ENCODE results near the gene HOXB13. TPM values are rescaled to one million over a fixed set of nuclear protein-coding genes. Genes with fewer than 3 reads are reported as not detected.

Gene HOXB13
- total and polyA plus RNA-seq, 2 experiments from 2014 or later: not detected

DNA sequence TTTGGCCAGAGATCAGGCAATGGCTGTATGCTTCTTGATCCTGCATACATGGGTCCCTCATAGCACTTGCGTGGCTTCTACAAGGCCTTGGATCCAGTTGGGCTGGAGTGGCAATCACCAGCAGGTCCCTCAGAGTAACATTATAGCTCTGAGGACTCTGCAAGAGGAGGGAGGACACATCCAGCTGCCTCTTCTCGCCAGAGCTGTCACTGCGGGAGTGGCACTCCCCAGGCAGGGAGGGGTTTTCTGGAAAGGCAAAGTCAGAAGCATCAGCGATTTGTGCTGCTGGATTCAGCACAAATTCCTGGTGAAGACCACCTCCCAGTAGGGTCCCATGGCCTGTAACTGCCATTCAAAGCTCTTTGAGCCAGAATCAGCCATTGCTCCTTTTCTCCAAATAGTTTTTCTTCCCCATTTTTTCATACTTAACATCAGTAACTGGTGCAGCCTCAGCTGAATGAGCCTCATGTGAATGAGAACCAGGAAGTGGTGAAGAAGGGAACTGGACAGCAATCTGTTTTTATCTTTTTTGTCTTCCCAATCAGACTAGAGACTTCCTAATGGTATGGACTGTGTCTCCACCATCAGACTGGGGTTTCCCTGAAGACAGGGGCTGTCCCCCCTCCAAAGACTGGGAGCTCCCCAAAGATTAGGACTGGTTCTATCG lies 40.6 kb upstream of the HOXB13 start:
- Histone ChIP-seq H4K20me1 (ENCODE audit: insufficient read depth) (no peaks in the 10 kb centered on the region), H3K9ac (no peak overlapping the region), H3K36me3 (ENCODE audit: low read depth) (no peaks in the 10 kb centered on the region), H3K4me2 (ENCODE audit: unreplicated experiment) (no peak overlapping the region), H3K9me3 (ENCODE audit: low read depth) (no peaks in the 10 kb centered on the region), H3K9me2 (ENCODE audit: insufficient read depth) (no peaks in the 10 kb centered on the region), H3K4me1 (ENCODE audit: insufficient read depth) (no peaks in the 10 kb centered on the region), H3K27ac (no peak overlapping the region), H3K79me2 (ENCODE audit: insufficient read depth) (no peaks in the 10 kb centered on the region), H2AFZ (no peak overlapping the region), H3F3A (ENCODE audit: insufficient read depth) (no peaks in the 10 kb centered on the region), H3K27me3 (replicated peaks; ENCODE audit: insufficient read depth) (peaks cover 28% of the 10 kb centered on the region), H3K4me3 (no peak overlapping the region)
- TF ChIP-seq EZH2phosphoT487 (IDR thresholded peaks at IDR 0.05; ENCODE audit: insufficient read depth, low read depth) (no peak), EZH2 (IDR thresholded peaks at IDR 0.05; ENCODE audit: insufficient read depth, poor library complexity, severe bottlenecking) (no peak)
- DNase-seq: no peak
- 59 to 66% methylated on average over 5 of the region's 5 CpGs for WGBS, 2 experiments (ENCODE audit: low coverage in 1 of 2, low lambda C conversion rate in 2 of 2, missing lambda C conversion rate in 2 of 2)
- in situ Hi-C loops (cut with MboI): no loop called here

DNA sequence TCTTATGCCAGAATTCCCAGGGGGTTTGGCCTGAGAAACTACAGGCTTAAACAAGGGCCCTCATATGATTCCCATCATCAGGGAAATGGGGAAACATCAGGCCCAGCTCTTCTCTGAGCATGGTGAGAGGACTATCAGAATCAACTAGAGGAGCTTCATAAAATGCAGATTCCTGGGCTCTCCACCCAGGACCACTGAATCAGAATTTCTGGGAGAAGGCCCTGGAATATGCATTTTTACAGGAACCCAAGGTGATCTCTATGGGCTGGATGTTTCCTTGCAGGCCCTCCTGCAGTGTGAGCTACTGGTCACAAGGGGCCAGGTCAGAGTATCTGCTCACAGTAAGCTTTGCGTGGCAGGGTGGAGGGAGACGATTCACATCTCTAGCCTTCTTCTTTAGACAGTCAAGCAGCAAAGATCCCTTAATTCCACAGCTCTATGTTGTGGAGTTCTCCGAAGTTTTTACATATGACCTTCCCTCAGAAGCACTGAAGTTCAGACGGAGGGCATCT lies 38.8 kb upstream of the HOXB13 start:
- H3F3A ChIP-seq (ENCODE audit: insufficient read depth): no peaks in the 10 kb centered on the region
- no peaks in the 10 kb centered on the region for H3K9me3 ChIP-seq (ENCODE audit: low read depth)
- H4K20me1 ChIP-seq (ENCODE audit: insufficient read depth): no peaks in the 10 kb centered on the region
- no peak overlapping the region for H3K9ac ChIP-seq
- DNase-seq: peak; percentile 44
- H2AFZ ChIP-seq: no peak overlapping the region
- no peaks in the 10 kb centered on the region for H3K79me2 ChIP-seq (ENCODE audit: insufficient read depth)
- H3K4me2 ChIP-seq (ENCODE audit: unreplicated experiment): no peak overlapping the region
- peaks cover 45% of the 10 kb centered on the region for H3K27me3 ChIP-seq (replicated peaks; ENCODE audit: insufficient read depth)
- TF ChIP-seq EZH2phosphoT487 (IDR thresholded peaks at IDR 0.05; ENCODE audit: insufficient read depth, low read depth) (no peak), EZH2 (IDR thresholded peaks at IDR 0.05; ENCODE audit: insufficient read depth, poor library complexity, severe bottlenecking) (no peak)
- H3K27ac ChIP-seq: no peak overlapping the region
- no peaks in the 10 kb centered on the region for H3K9me2 ChIP-seq (ENCODE audit: insufficient read depth)
- no peaks in the 10 kb centered on the region for H3K36me3 ChIP-seq (ENCODE audit: low read depth)
- in situ Hi-C loops (cut with MboI): no loop called here
- no peaks in the 10 kb centered on the region for H3K4me1 ChIP-seq (ENCODE audit: insufficient read depth)
- H3K4me3 ChIP-seq: no peak overlapping the region
- 51 to 52% methylated on average over 4 of the region's 4 CpGs for WGBS, 2 experiments (ENCODE audit: low coverage in 1 of 2, low lambda C conversion rate in 2 of 2, missing lambda C conversion rate in 2 of 2)

DNA sequence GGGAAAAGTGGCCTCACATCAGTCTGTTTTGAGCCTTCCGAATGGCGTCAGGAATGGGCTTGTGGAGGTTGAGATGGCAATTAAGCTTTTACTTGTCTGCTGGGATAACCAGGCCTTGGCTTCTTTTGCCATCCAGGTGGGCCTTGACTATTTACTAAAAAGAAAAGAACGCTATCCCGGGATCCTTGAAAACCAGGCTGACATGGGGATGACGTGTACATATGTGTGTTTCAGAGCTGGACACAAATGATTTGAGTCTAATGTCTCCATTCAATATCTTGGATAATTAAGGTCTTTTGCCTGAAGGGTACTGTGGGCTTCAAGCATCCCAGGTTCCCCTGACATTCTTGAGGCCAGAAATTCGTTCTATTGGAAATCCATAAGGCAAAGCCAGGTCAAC lies 32.6 kb upstream of the HOXB13 start:
- Histone ChIP-seq H2AFZ (no peak overlapping the region), H3K36me3 (ENCODE audit: low read depth) (no peaks in the 10 kb centered on the region), H3K27me3 (replicated peaks; ENCODE audit: insufficient read depth) (peaks cover 68% of the 10 kb centered on the region), H3K9me3 (ENCODE audit: low read depth) (no peaks in the 10 kb centered on the region), H3K4me3 (no peak overlapping the region), H3K79me2 (ENCODE audit: insufficient read depth) (no peaks in the 10 kb centered on the region), H3K9ac (no peak overlapping the region), H3K27ac (no peak overlapping the region), H3K9me2 (ENCODE audit: insufficient read depth) (no peaks in the 10 kb centered on the region), H4K20me1 (ENCODE audit: insufficient read depth) (no peaks in the 10 kb centered on the region), H3K4me2 (ENCODE audit: unreplicated experiment) (no peak overlapping the region), H3F3A (ENCODE audit: insufficient read depth) (no peaks in the 10 kb centered on the region), H3K4me1 (ENCODE audit: insufficient read depth) (no peaks in the 10 kb centered on the region)
- in situ Hi-C loops (cut with MboI): no loop called here
- DNase-seq: no peak
- 55 to 57% methylated on average over 6 of the region's 6 CpGs for WGBS, 2 experiments (ENCODE audit: low coverage in 1 of 2, low lambda C conversion rate in 2 of 2, missing lambda C conversion rate in 2 of 2)
- TF ChIP-seq EZH2 (IDR thresholded peaks at IDR 0.05; ENCODE audit: insufficient read depth, poor library complexity, severe bottlenecking): no peak

DNA sequence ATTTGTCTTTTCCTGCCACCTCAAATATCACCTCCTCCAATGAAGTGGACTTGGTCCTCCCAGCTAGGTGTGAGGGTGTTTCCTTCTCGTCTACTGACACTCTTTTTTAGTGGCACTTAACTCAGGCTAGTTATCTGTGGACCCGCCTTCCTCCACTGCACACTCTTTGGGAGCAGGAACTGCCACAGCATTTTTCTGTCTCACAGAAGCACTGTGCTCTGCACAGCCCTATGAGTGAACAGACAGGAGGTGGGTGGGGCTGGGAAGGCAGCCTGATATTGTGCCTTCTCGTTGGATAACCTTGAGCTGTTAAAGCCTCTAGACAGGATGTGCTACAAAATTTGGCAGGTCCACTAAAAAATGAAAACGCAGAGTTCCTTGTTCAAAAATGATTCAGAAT lies 31.9 kb upstream of the HOXB13 start:
- Histone ChIP-seq H2AFZ (no peak overlapping the region), H3K9ac (no peak overlapping the region), H3K27me3 (replicated peaks; ENCODE audit: insufficient read depth) (peaks cover 71% of the 10 kb centered on the region), H4K20me1 (ENCODE audit: insufficient read depth) (no peaks in the 10 kb centered on the region), H3K4me1 (ENCODE audit: insufficient read depth) (no peaks in the 10 kb centered on the region), H3K9me2 (ENCODE audit: insufficient read depth) (no peaks in the 10 kb centered on the region), H3K79me2 (ENCODE audit: insufficient read depth) (no peaks in the 10 kb centered on the region), H3K4me3 (no peak overlapping the region), H3K4me2 (ENCODE audit: unreplicated experiment) (no peak overlapping the region), H3K36me3 (ENCODE audit: low read depth) (no peaks in the 10 kb centered on the region), H3F3A (ENCODE audit: insufficient read depth) (no peaks in the 10 kb centered on the region), H3K9me3 (ENCODE audit: low read depth) (no peaks in the 10 kb centered on the region), H3K27ac (no peak overlapping the region)
- in situ Hi-C loops (cut with MboI): no loop called here
- TF ChIP-seq EZH2phosphoT487 (IDR thresholded peaks at IDR 0.05; ENCODE audit: insufficient read depth, low read depth): no peak
- DNase-seq: no peak
- WGBS, 2 experiments (ENCODE audit: low coverage in 1 of 2, low lambda C conversion rate in 2 of 2, missing lambda C conversion rate in 2 of 2): 23 to 37% methylated on average over 4 of the region's 4 CpGs

DNA sequence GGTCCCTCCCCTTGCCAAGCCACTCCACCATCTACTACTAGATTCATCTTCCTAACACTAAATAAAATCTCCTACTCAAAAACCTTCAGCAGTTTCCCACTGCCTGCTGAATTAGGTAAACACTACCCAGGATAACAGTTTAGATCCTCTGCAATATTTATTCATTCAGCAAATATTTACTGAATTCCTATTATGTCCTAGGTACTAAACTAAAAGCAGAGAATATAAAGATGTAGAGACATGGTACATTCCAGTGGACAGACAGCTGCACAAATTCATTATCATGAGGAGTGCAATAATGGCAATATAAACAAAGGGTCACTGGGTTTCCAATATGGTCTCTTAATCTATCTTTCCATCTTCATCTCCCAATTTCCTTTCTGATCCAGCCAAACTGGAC lies 30.7 kb upstream of the HOXB13 start:
- Histone ChIP-seq H3K36me3 (ENCODE audit: low read depth) (no peaks in the 10 kb centered on the region), H3K9ac (no peak overlapping the region), H3K27me3 (replicated peaks; ENCODE audit: insufficient read depth) (peaks cover 77% of the 10 kb centered on the region), H3K9me2 (ENCODE audit: insufficient read depth) (no peaks in the 10 kb centered on the region), H3K27ac (no peak overlapping the region), H3K4me3 (no peak overlapping the region), H2AFZ (no peak overlapping the region), H3K4me2 (ENCODE audit: unreplicated experiment) (no peak overlapping the region), H3F3A (ENCODE audit: insufficient read depth) (no peaks in the 10 kb centered on the region), H4K20me1 (ENCODE audit: insufficient read depth) (no peaks in the 10 kb centered on the region), H3K79me2 (ENCODE audit: insufficient read depth) (no peaks in the 10 kb centered on the region), H3K9me3 (ENCODE audit: low read depth) (no peaks in the 10 kb centered on the region), H3K4me1 (ENCODE audit: insufficient read depth) (no peaks in the 10 kb centered on the region)
- TF ChIP-seq EZH2phosphoT487 (IDR thresholded peaks at IDR 0.05; ENCODE audit: insufficient read depth, low read depth): no peak
- TF ChIP-seq EZH2 (IDR thresholded peaks at IDR 0.05; ENCODE audit: insufficient read depth, poor library complexity, severe bottlenecking): no peak
- no peak for DNase-seq
- in situ Hi-C loops (cut with MboI): no loop called here
